Measurements from ENCODE around the gene LDHAL6B.

The LDHAL6B gene

GRCh38 chr15:59165726-59166125 is 40.9 kb upstream of the LDHAL6B start:
- POLR2A ChIA-PET, result no interaction called here
- TF ChIP-seq CTCF (IDR thresholded peaks at IDR 0.05; ENCODE audit: insufficient read depth, low read length, missing control alignments), result no peak
- no peak for DNase-seq (ENCODE audit: low read depth, low spot score)
- CTCF ChIA-PET, result interaction anchor here (0.6 to 3.0 kb wide), 8 partner anchors 8 to 367 kb away, joined by 3 to 13 read pairs (median 4); no protein-coding TSS in a partner anchor
- H3K4me3 ChIP-seq (ENCODE audit: low read depth, low read length), result no peak overlapping the region

- TF ChIP-seq CTCF (IDR thresholded peaks at IDR 0.05; ENCODE audit: insufficient read depth, low read length, missing control alignments), result no peak
- H3K4me3 ChIP-seq (ENCODE audit: low read depth, low read length), result no peak overlapping the region
- ChIA-PET POLR2A (no interaction called here), CTCF (interaction anchor here (0.8 to 3.0 kb wide), 6 partner anchors 9 to 363 kb away, joined by 3 to 13 read pairs (median 4); no protein-coding TSS in a partner anchor)
- no peak for DNase-seq (ENCODE audit: low read depth, low spot score)
Observed at GRCh38 chr15:59166166-59166565, 40.5 kb upstream of the LDHAL6B start.

- H3K4me3 ChIP-seq (ENCODE audit: low read depth, low read length), result no peak overlapping the region
- no peak for TF ChIP-seq CTCF (IDR thresholded peaks at IDR 0.05; ENCODE audit: insufficient read depth, low read length, missing control alignments)
- DNase-seq (ENCODE audit: low read depth, low spot score), result no peak
- CTCF ChIA-PET, result interaction anchor here (0.8 to 3.0 kb wide), 5 partner anchors 8 to 362 kb away, joined by 3 to 13 read pairs (median 3); no protein-coding TSS in a partner anchor
- POLR2A ChIA-PET, result interaction anchor here (0.6 kb wide), 1 partner anchor 35 kb away, joined by 3 read pairs; no protein-coding TSS in a partner anchor
Observed at GRCh38 chr15:59166601-59167265, 39.9 kb upstream of the LDHAL6B start.

- ChIA-PET POLR2A (interaction anchor here (0.5 kb wide), 1 partner anchor 727 kb away, joined by 3 read pairs; no protein-coding TSS in a partner anchor), CTCF (interaction anchor here (0.9 to 2.4 kb wide), 2 partner anchors 79 to 189 kb away, joined by 3 to 8 read pairs; no protein-coding TSS in a partner anchor)
- DNase-seq (ENCODE audit: low read depth, low spot score), result no peak
- no peak overlapping the region for H3K4me3 ChIP-seq (ENCODE audit: low read depth, low read length)
- no peak for TF ChIP-seq CTCF (IDR thresholded peaks at IDR 0.05; ENCODE audit: insufficient read depth, low read length, missing control alignments)
Observed at GRCh38 chr15:59168536-59168935, 38.1 kb upstream of the LDHAL6B start.

GRCh38 chr15:59169251-59169708 is 37.4 kb upstream of the LDHAL6B start:
- ChIA-PET CTCF (interaction anchor here (0.9 to 2.4 kb wide), 5 partner anchors 8 to 189 kb away, joined by 3 to 8 read pairs (median 5); no protein-coding TSS in a partner anchor), POLR2A (interaction anchor here (1.6 to 1.7 kb wide), 2 partner anchors 12 to 204 kb away, joined by 6 read pairs; partner anchors contain the start of gene MYO1E)
- no peak overlapping the region for H3K4me3 ChIP-seq (ENCODE audit: low read depth, low read length)
- DNase-seq (ENCODE audit: low read depth, low spot score), result no peak
- no peak for TF ChIP-seq CTCF (IDR thresholded peaks at IDR 0.05; ENCODE audit: insufficient read depth, low read length, missing control alignments)
